GM12878 (cell line): ENCODE results near the gene ZNF628. TPM values are rescaled to one million over a fixed set of nuclear protein-coding genes. Genes with fewer than 3 reads are reported as not detected.

Experiments used
- ATAC-seq: fragments of 200-7000 bp; cut with Tn5 transposase; 3 replicates; pipeline ENCODE4 v1.9.1; 2020; ENCODE audit warnings: mild to moderate bottlenecking, moderate library complexity
- BruUV-seq: library from RNA; stranded (reverse); fragments of 400-500 nt; replicated peaks from 2 replicates; lab custom pipeline; 2021; lab: Mats Ljungman, UMichigan
- CTCF ChIA-PET: fragments of 300-600 bp; sonication (Branson Sonifier 250); formaldehyde crosslinking; extraction: SDS; loops from one replicate; lab custom pipeline; 2021; ENCODE audit warnings: inconsistent platforms; lab: Yijun Ruan, JAX
- POLR2A ChIA-PET: fragments of 350-600 bp; formaldehyde crosslinking; extraction: SDS; loops from one replicate; lab custom pipeline; 2021; ENCODE audit warnings: inconsistent platforms; lab: Charles Lee
- RAD21 ChIA-PET: fragments of 300-600 bp; sonication (Branson Sonifier 250); formaldehyde crosslinking; loops from one replicate; lab custom pipeline; 2023; ENCODE audit warnings: antibody characterized with exemption; ENCODE audit not compliant: unreplicated experiment; lab: Charles Lee
- SMC1A ChIA-PET: fragments of 300-600 bp; sonication (Branson Sonifier 250); formaldehyde crosslinking; loops from one replicate; lab custom pipeline; 2023; ENCODE audit not compliant: unreplicated experiment, uncharacterized antibody; lab: Charles Lee
- DNase-seq: peaks from one replicate; pipeline ENCODE4 v3.0.0-alpha.2; 2011; ENCODE audit warnings: low read depth, low spot score
- FAIRE-seq: peaks from 3 replicates; lab custom pipeline; 2011; peaks lifted over from hg19 to GRCh38; lab: Jason Lieb, UNC
- H2AFZ ChIP-seq: 2 replicates; pipeline ENCODE4 v1.6.0; 2011; ENCODE audit warnings: low read depth, low read length, control low read depth; ENCODE audit not compliant: control insufficient read depth
- H3K27ac ChIP-seq: 2 replicates; pipeline ENCODE4 v1.5.1; 2011; ENCODE audit warnings: control low read depth; ENCODE audit not compliant: control insufficient read depth, insufficient read depth
- H3K27me3 ChIP-seq, 2 experiments: replicated peaks in 1 of 2; 2 replicates each; pipeline versions ENCODE4 v1.6.0 to v1.6.1; 2011; ENCODE audit warnings: low read length in 1 of 2; ENCODE audit not compliant: control insufficient read depth in 2 of 2, insufficient read depth in 2 of 2
- H3K36me3 ChIP-seq, 2 experiments: 2 replicates each; pipeline ENCODE4 v1.5.1; 2011; ENCODE audit warnings: low read length in 1 of 2; ENCODE audit not compliant: control insufficient read depth in 2 of 2, insufficient read depth in 2 of 2
- H3K4me1 ChIP-seq: 2 replicates; pipeline ENCODE4 v1.6.1; 2011; ENCODE audit warnings: mild to moderate bottlenecking, low read length, moderate library complexity, mixed read lengths; ENCODE audit not compliant: control insufficient read depth, insufficient read depth
- H3K4me2 ChIP-seq: 2 replicates; pipeline ENCODE4 v1.6.0; 2011; ENCODE audit warnings: control low read depth; ENCODE audit not compliant: control insufficient read depth, insufficient read depth
- H3K4me3 ChIP-seq: fragments of 200-600 bp; sonication (generic); 2 replicates; pipeline ENCODE4 v1.5.1; 2016
- H3K79me2 ChIP-seq: 2 replicates; pipeline ENCODE4 v1.6.0; 2011; ENCODE audit warnings: low read length; ENCODE audit not compliant: control insufficient read depth, insufficient read depth
- H3K9ac ChIP-seq: 2 replicates; pipeline ENCODE4 v1.8.0; 2011; ENCODE audit warnings: low read length, control low read depth, mixed read lengths; ENCODE audit not compliant: control insufficient read depth, insufficient read depth
- H3K9me3 ChIP-seq: replicated peaks from 3 replicates; pipeline ENCODE4 v1.5.1; 2011; ENCODE audit warnings: mild to moderate bottlenecking, low read length; ENCODE audit not compliant: control insufficient read depth, insufficient read depth
- H4K20me1 ChIP-seq: 2 replicates; pipeline ENCODE4 v1.6.0; 2011; ENCODE audit not compliant: control insufficient read depth, insufficient read depth
- BACH1 ChIP-seq: fragments of 450-650 bp; IDR thresholded peaks from 2 replicates; pipeline ENCODE4 v1.6.1; 2017; ENCODE audit warnings: mild to moderate bottlenecking, borderline replicate concordance
- BCL3 ChIP-seq: IDR thresholded peaks from 2 replicates; pipeline ENCODE4 v1.6.1; 2011; ENCODE audit warnings: borderline replicate concordance, low read depth, mild to moderate bottlenecking, moderate library complexity, low read length; ENCODE audit not compliant: insufficient read depth, poor library complexity, severe bottlenecking
- CUX1 ChIP-seq: IDR thresholded peaks from 2 replicates; pipeline ENCODE4 v1.6.1; 2012; ENCODE audit warnings: improper control_type of control experiment, low read depth, low read length; ENCODE audit not compliant: insufficient replicate concordance
- IKZF2 ChIP-seq, 2 experiments: fragments of 450-650 bp; IDR thresholded peaks; 2 replicates each; pipeline ENCODE4 v1.6.1; 2017; ENCODE audit warnings: mild to moderate bottlenecking in 2 of 2, moderate library complexity in 2 of 2
- JUND ChIP-seq: IDR thresholded peaks from 2 replicates; pipeline ENCODE4 v1.6.1; 2012; ENCODE audit warnings: low read depth, mild to moderate bottlenecking, low read length, improper control_type of control experiment, moderate library complexity
- NR2F1 ChIP-seq: fragments of 450-650 bp; conservative IDR thresholded peaks from 2 replicates; pipeline ENCODE4 v1.6.1; 2017; ENCODE audit warnings: mild to moderate bottlenecking
- PAX5 ChIP-seq: IDR thresholded peaks from 2 replicates; pipeline ENCODE4 v1.6.1; 2011; ENCODE audit warnings: low read depth, low read length, borderline replicate concordance
- POU2F2 ChIP-seq: IDR thresholded peaks from 3 replicates; pipeline ENCODE4 v1.6.1; 2011; ENCODE audit warnings: low read depth, mild to moderate bottlenecking, low read length, borderline replicate concordance
- RAD21 ChIP-seq: IDR thresholded peaks from 2 replicates; pipeline ENCODE4 v1.6.1; 2011; ENCODE audit warnings: mild to moderate bottlenecking, low read depth, low read length, moderate library complexity; ENCODE audit not compliant: insufficient read depth
- RB1 ChIP-seq: fragments of 450-650 bp; formaldehyde crosslinking; IDR thresholded peaks from 2 replicates; pipeline ENCODE4 v1.6.1; 2017; ENCODE audit warnings: mild to moderate bottlenecking, borderline replicate concordance
- SREBF1 ChIP-seq: IDR thresholded peaks from 2 replicates; pipeline ENCODE4 v1.6.1; 2012; ENCODE audit warnings: mild to moderate bottlenecking, low read length
- SRF ChIP-seq, 2 experiments: IDR thresholded peaks; 2 replicates each; pipeline ENCODE4 v1.6.1; 2011; ENCODE audit warnings: low read depth in 2 of 2, low read length in 2 of 2, mild to moderate bottlenecking in 1 of 2, moderate library complexity in 1 of 2
- SUPT20H ChIP-seq: IDR thresholded peaks from 2 replicates; pipeline ENCODE4 v1.6.1; 2011; ENCODE audit warnings: low read depth, mild to moderate bottlenecking, low read length, moderate library complexity, borderline replicate concordance; ENCODE audit not compliant: control insufficient read depth
- TCF3 ChIP-seq: IDR thresholded peaks from 2 replicates; pipeline ENCODE4 v1.6.1; 2012; ENCODE audit warnings: low read depth, mild to moderate bottlenecking, low read length, borderline replicate concordance; ENCODE audit not compliant: insufficient read depth
- WGBS: methylation state at CpG from one replicate; pipeline ENCODE4 v1.1.6; 2016; ENCODE audit warnings: low lambda C conversion rate; ENCODE audit not compliant: insufficient replicate concordance, insufficient coverage; ENCODE audit errors: missing lambda C conversion rate; 5-methylcytosine and 5-hydroxymethylcytosine counted together
- in situ Hi-C: fragments of 300-500 bp; cut with MboI; formaldehyde crosslinking; loops from 9 replicates; pipeline ENCODE4 v1.14.3; 2018; ENCODE audit warnings: mixed read lengths
- intact Hi-C: fragments of 100-400 bp; cut with micrococcal nuclease; formaldehyde crosslinking; loops from one replicate; pipeline ENCODE4 v1.14.2; 2022; ENCODE audit not compliant: unreplicated experiment
- polyA plus RNA-seq, 11 experiments: library from polyadenylated mRNA; depleted of rRNA in 4 of 11; unstranded in 6 of 11; stranded (reverse) in 5 of 11; fragments of >200 nt; fragmentation: Nextera tagmentation in 4 of 11; fragmentation: Illumina TruSeq in 1 of 11; extraction: Ambion mirVana in 4 of 11; extraction: Trizol in 1 of 11; gene quantifications; 1 replicate in 1 of 11; 2 replicates in 10 of 11; pipeline versions ENCODE4 v1.2.1 to v1.2.3, GENCODE V29; 2011 to 2016; ENCODE audit warnings: inconsistent platforms in 2 of 11, missing spikeins in 2 of 11, low read depth in 1 of 11
- total RNA-seq, 4 experiments: library from RNA; depleted of rRNA in 3 of 4; stranded (reverse); fragments of >200 nt in 3 of 4; fragmentation: Illumina TruSeq in 1 of 4; extraction: Trizol in 1 of 4; gene quantifications; 2 replicates each; pipeline versions ENCODE4 v1.2.1 to v1.2.3, GENCODE V29; 2013 to 2021

The ZNF628 gene
- total and polyA plus RNA-seq, 10 of the 15 experiments (the other 5 are each of a cell fraction or from before 2014, with no cell fraction given): 0.04 to 11.3 (median 1.6) TPM; not detected in 1

- no peaks in the 10 kb centered on the region; a peak in 1 of 4 replicates for H3K27me3 ChIP-seq
- no peaks in the 10 kb centered on the region for H3K9me3 ChIP-seq
- no peaks in the 10 kb centered on the region for H4K20me1 ChIP-seq
- H3K4me1 ChIP-seq: no peaks in the 10 kb centered on the region
- ChIA-PET POLR2A (no interaction called here), CTCF (interaction anchor here (1.0 to 3.1 kb wide), 2 partner anchors 10 to 112 kb away, joined by 3 to 12 read pairs; no protein-coding TSS in a partner anchor)
- WGBS: 13% methylated on average over 22 of the region's 22 CpGs
- in situ Hi-C loops: no loop called here
- TF ChIP-seq BACH1: no peak
- TF ChIP-seq SREBF1: no peak
- no peak for TF ChIP-seq NR2F1
- no peak for TF ChIP-seq CUX1
- no peak for TF ChIP-seq SUPT20H
- no peak for TF ChIP-seq RB1
- no peak for TF ChIP-seq PAX5
- TF ChIP-seq POU2F2: no peak
- TF ChIP-seq JUND: no peak
- TF ChIP-seq IKZF2 (IDR thresholded peaks at IDR 0.05): no peak
- TF ChIP-seq RAD21: no peak
- no peak for TF ChIP-seq SRF (IDR thresholded peaks at IDR 0.05; ENCODE audit: low read depth in 2 of 2, low read length in 2 of 2)
- TF ChIP-seq BCL3: no peak
- no peak for TF ChIP-seq TCF3
- TF ChIP-seq, all 136 proteins: peak for 0
- DNase-seq: no peak
- intact Hi-C loops: no loop called here
- Histone ChIP-seq H2AFZ (no peak overlapping the region), H3K4me3 (no peak overlapping the region), H3K9ac (no peak overlapping the region), H3K4me2 (no peak overlapping the region), H3K79me2 (no peaks in the 10 kb centered on the region), H3K36me3 (no peaks in the 10 kb centered on the region), H3K27ac (no peak overlapping the region)
- peak; percentile 19; the same call in 1 of the 3 replicates for ATAC-seq
- no TSS peak for BruUV-seq
- FAIRE-seq: no peak
- RAD21 ChIA-PET: no interaction called here
- SMC1A ChIA-PET: no interaction called here
Observed at GRCh38 chr19:55494172-55494761, 17.9 kb downstream of the ZNF628 start.
